ENCODE measurements around the gene MAGI2.

The MAGI2 gene

GRCh38 chr7:78565784-78566183, 887.7 kb downstream of the MAGI2 start:
- CTCF ChIA-PET: interaction anchor here (1.3 to 1.7 kb wide), 2 partner anchors 12 to 13 kb away, joined by 3 to 4 read pairs; no protein-coding TSS in a partner anchor
- DNase-seq (ENCODE audit: extremely low spot score): no peak
- TF ChIP-seq, protein P1, sequence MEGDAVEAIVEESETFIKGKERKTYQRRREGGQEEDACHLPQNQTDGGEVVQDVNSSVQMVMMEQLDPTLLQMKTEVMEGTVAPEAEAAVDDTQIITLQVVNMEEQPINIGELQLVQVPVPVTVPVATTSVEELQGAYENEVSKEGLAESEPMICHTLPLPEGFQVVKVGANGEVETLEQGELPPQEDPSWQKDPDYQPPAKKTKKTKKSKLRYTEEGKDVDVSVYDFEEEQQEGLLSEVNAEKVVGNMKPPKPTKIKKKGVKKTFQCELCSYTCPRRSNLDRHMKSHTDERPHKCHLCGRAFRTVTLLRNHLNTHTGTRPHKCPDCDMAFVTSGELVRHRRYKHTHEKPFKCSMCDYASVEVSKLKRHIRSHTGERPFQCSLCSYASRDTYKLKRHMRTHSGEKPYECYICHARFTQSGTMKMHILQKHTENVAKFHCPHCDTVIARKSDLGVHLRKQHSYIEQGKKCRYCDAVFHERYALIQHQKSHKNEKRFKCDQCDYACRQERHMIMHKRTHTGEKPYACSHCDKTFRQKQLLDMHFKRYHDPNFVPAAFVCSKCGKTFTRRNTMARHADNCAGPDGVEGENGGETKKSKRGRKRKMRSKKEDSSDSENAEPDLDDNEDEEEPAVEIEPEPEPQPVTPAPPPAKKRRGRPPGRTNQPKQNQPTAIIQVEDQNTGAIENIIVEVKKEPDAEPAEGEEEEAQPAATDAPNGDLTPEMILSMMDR (IDR thresholded peaks at IDR 0.05; ENCODE audit: control extremely low read depth, extremely low read depth, low read depth, missing control alignments): no peak
- POLR2A ChIA-PET: no interaction called here

DNA sequence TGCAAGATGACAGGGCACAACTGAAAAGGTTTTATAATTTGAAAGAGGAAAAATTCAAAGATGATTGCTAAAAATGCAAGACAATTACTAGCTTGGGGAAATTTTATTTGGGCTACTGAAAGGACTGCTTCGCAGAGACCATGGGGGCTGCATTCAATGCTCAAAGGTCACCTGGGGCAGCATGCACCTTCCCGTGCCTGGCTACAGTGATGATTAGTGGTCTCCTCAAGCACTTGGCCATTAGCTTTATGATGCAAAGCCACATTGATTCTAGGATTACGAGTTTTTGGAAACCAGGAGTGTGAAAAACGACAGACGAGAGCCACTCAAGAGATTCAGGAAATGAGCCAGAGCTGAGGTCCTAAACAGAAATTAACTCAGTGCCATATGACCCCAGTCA, 890.3 kb downstream of the MAGI2 start:
- TF ChIP-seq, protein P1 (IDR thresholded peaks at IDR 0.05; ENCODE audit: control extremely low read depth, extremely low read depth, low read depth, missing control alignments): no peak
- POLR2A ChIA-PET: no interaction called here
- DNase-seq (ENCODE audit: extremely low spot score): no peak
- CTCF ChIA-PET: interaction anchor here (1.1 kb wide), 1 partner anchor 12 kb away, joined by 3 read pairs; no protein-coding TSS in a partner anchor

- ChIA-PET CTCF (no interaction called here), POLR2A (no interaction called here)
- no peak for DNase-seq (ENCODE audit: extremely low spot score)
- TF ChIP-seq, protein P1 (IDR thresholded peaks at IDR 0.05; ENCODE audit: control extremely low read depth, extremely low read depth, low read depth, missing control alignments): no peak
Measured at GRCh38 chr7:78562191-78562590, 891.3 kb downstream of the MAGI2 start.

GRCh38 chr7:78558566-78558965, 894.9 kb downstream of the MAGI2 start:
- CTCF ChIA-PET: interaction anchor here (1.3 kb wide), 1 partner anchor 10 kb away, joined by 4 read pairs; no protein-coding TSS in a partner anchor
- TF ChIP-seq, protein P1 (IDR thresholded peaks at IDR 0.05; ENCODE audit: control extremely low read depth, extremely low read depth, low read depth, missing control alignments): no peak
- POLR2A ChIA-PET: no interaction called here
- no peak for DNase-seq (ENCODE audit: extremely low spot score)

DNA sequence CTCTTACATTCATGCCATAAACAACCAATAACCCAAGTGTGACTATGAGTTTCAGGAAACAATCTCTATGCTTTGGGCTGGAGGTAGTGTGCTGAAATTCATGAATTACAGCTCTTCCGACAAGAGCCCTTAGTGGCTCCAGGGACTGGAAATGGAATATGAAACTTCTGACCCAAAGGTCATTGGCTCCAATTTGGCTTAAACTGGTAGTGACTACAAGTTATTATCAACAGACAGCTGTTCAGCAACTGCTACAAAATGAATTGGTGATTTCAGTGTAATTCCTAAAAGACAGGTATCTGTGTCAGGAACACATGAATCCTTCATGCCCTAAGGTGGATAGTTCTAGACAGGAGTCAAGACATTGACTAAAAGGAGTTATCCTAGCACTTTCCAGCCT, 909.5 kb downstream of the MAGI2 start:
- ChIA-PET POLR2A (no interaction called here), CTCF (no interaction called here)
- TF ChIP-seq, protein P1 (IDR thresholded peaks at IDR 0.05; ENCODE audit: control extremely low read depth, extremely low read depth, low read depth, missing control alignments): no peak
- no peak for DNase-seq (ENCODE audit: extremely low spot score)

- ChIA-PET POLR2A (no interaction called here), CTCF (no interaction called here)
- DNase-seq (ENCODE audit: extremely low spot score): no peak
- TF ChIP-seq, protein P1 (IDR thresholded peaks at IDR 0.05; ENCODE audit: control extremely low read depth, extremely low read depth, low read depth, missing control alignments): no peak
Measured at GRCh38 chr7:78542981-78543380, 910.5 kb downstream of the MAGI2 start.

GRCh38 chr7:78542541-78542940, 910.9 kb downstream of the MAGI2 start:
- POLR2A ChIA-PET: no interaction called here
- no peak for DNase-seq (ENCODE audit: extremely low spot score)
- CTCF ChIA-PET: no interaction called here
- TF ChIP-seq, protein P1 (IDR thresholded peaks at IDR 0.05; ENCODE audit: control extremely low read depth, extremely low read depth, low read depth, missing control alignments): no peak
